Measurements from ENCODE around the gene ME3.

Gene ME3

GRCh38 chr11:86589204-86589603, 83.2 kb downstream of the ME3 start:
- DNase-seq (ENCODE audit: low read depth in 1 of 2, low spot score in 1 of 2) = no peak
- TF ChIP-seq CTCF (IDR thresholded peaks at IDR 0.05; ENCODE audit: insufficient read depth, low read length) = no peak
- no peaks in the 10 kb centered on the region for H3K27me3 ChIP-seq (ENCODE audit: insufficient read depth, poor library complexity, severe bottlenecking)
- no peak overlapping the region for H3K4me3 ChIP-seq (replicated peaks; ENCODE audit: insufficient read depth, low read length)
- no peak overlapping the region for H3K27ac ChIP-seq (replicated peaks)

DNA sequence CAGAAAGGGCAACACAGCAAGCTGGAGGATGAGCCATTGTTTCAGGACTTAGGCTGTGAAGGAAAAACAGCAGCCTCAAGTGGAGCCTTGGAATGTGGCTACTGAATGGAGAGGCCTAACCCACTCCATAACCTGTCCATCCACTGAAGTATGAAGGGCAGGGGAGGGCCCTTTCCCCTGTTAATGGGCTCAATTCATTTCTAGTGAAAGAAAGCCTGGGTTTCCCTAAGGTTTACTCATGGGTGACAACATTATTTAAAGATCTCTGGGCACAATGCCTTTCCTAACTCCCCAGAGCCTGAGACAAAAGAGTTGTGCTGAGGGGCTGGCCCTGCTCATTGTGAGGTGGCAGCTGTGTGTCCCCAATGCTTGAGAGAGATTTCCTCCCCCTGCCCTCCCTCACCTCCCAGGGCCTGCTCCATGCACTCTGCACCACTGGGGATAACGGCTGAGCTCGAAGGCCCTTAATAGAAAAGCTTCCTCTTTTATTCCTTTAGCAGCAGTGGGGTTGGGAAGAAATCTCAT, 83.8 kb downstream of the ME3 start:
- DNase-seq (ENCODE audit: low read depth in 1 of 2, low spot score in 1 of 2) = no peak
- Histone ChIP-seq H3K27me3 (ENCODE audit: insufficient read depth, poor library complexity, severe bottlenecking) (no peaks in the 10 kb centered on the region), H3K4me3 (replicated peaks; ENCODE audit: insufficient read depth, low read length) (no peak overlapping the region), H3K27ac (replicated peaks) (no peak overlapping the region)
- TF ChIP-seq GABPA (IDR thresholded peaks at IDR 0.05; ENCODE audit: low read depth) (no peak), CTCF (IDR thresholded peaks at IDR 0.05; ENCODE audit: insufficient read depth, low read length) (no peak), REST (IDR thresholded peaks at IDR 0.05; ENCODE audit: insufficient replicate concordance, low read depth) (no peak)

DNA sequence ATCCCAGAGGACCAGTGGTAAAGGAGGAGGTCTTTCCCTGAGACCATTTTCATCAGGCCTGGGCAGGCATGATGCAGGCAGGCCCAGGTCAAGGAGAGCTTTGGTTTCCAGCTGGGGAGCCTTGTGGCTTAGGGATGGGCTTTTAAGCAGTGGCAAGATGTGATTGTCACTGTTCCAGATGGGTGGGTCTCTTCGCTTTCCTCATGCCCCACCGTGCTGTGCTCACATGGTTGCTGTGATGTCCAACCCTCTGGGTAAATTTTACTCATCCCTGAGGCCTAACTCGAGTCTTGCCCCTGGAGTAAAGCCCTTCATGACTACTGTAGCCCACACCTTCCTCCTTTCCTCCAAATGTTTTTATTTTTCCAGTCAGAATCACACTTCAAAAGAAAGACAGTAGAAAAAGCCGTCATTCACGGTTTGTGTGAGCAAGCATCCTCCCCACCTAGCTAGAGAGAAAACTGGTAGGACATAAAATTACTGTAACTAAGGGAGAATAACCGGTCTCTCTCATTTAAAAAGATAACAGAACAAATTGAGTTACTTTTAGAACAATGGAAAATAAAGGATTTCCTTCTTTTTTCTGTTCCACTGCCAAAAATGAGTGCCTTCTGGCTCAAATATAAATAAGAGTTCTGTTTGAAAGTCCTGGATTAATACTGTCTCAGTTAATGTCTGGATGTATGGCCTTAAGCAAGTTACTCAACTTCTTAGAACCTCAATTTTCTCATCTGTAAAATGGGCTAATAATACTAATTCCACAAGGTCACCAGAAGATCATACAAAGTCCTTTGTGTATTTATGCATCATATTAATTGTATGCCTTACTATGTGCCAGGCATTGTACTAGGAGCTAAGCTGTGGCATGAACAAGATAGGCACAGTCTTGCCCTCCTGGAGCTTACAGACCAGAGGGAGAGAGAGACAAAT, 84.9 kb downstream of the ME3 start:
- TF ChIP-seq POLR2AphosphoS5 (IDR thresholded peaks at IDR 0.05; ENCODE audit: low read depth) (no peak), REST (IDR thresholded peaks at IDR 0.05; ENCODE audit: insufficient replicate concordance, low read depth) (no peak), SPI1 (IDR thresholded peaks at IDR 0.05; ENCODE audit: borderline replicate concordance, low read depth) (no peak), GABPA (IDR thresholded peaks at IDR 0.05; ENCODE audit: low read depth) (no peak), CTCF (IDR thresholded peaks at IDR 0.05; ENCODE audit: insufficient read depth, low read length) (no peak)
- Histone ChIP-seq H3K27ac (replicated peaks) (no peak overlapping the region), H3K4me3 (replicated peaks; ENCODE audit: insufficient read depth, low read length) (no peak overlapping the region), H3K27me3 (ENCODE audit: insufficient read depth, poor library complexity, severe bottlenecking) (peaks cover 3% of the 10 kb centered on the region)
- DNase-seq (ENCODE audit: low read depth in 1 of 2, low spot score in 1 of 2) = no peak

Measured in HL-60 (cell line).